Measurements from ENCODE around the gene KLHL10. TPM values are rescaled to one million over a fixed set of nuclear protein-coding genes. Genes with fewer than 3 reads are reported as not detected.

The KLHL10 gene
- total and polyA plus RNA-seq, 9 of the 15 experiments (the other 6 are each of a cell fraction or from before 2014, with no cell fraction given), result 0.06 to 0.56 (median 0.12) TPM; not detected in 5

DNA sequence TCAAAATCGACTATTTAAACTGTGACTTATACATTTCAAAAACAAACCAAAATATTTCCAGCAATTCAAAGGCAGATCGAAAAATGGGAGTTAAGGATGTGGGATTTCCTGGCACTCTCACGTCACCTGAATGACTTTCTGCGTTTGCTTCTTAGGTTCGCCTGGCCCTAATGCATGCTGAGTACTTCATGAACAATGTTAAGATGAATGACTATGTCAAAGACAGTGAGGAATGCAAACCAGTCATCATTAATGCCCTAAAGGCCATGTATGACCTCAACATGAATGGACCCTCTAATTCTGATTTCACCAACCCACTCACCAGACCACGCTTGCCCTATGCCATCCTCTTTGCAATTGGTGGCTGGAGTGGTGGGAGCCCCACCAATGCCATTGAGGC, 7.3 kb downstream of the KLHL10 start (continued):
- no peak for TF ChIP-seq ZNF197 (CRISPR knock-in tag; IDR thresholded peaks at IDR 0.05; ENCODE audit: low read depth)

DNA sequence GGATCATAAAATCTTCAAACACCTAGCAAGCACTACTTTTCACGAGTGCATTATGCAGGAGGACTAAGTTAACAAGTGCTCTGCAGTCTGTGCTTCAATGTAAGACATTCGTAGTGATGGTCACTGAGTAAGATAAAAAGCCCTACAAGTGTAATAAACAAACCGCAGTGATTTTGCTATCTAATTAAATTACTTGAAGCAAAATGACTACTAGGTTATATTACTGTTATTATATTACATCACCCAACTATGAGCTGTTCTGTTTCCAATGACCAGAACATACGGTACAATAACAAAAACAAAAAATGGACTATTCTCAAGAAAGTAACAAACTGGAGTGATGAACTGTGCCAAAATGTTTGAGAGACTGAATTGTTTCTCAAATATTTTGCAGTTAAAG, 11.2 kb downstream of the KLHL10 start:
- ChIA-PET CTCF (ENCODE audit: low intra/inter-chr PET ratio) (no interaction called here), POLR2A (interaction anchor here (1.0 to 1.7 kb wide), 3 partner anchors 12 to 832 kb away, joined by 3 to 10 read pairs (median 8); partner anchors contain the start of gene KLHL11)
- 88% methylated on average over 4 of the region's 4 CpGs for WGBS (ENCODE audit: insufficient coverage, low coverage, missing lambda C conversion rate)
- intact Hi-C loops (cut with micrococcal nuclease) (no loop called here), in situ Hi-C loops (cut with MboI) (no loop called here)
- Histone ChIP-seq H3K4me1 (replicated peaks in 1 of 2; ENCODE audit: control insufficient read depth in 2 of 2, insufficient read depth in 2 of 2, low read length in 2 of 2) (no peaks in the 10 kb centered on the region), H3K4me2 (ENCODE audit: insufficient read depth, low read length) (no peak overlapping the region), H3K9me1 (ENCODE audit: control insufficient read depth, insufficient read depth, low read length) (no peaks in the 10 kb centered on the region), H3K9me3 (replicated peaks; ENCODE audit: control insufficient read depth, insufficient read depth, low read depth, low read length) (no peaks in the 10 kb centered on the region), H3K27ac (ENCODE audit: extremely low read depth, low read depth, low read length) (no peak overlapping the region), H4K20me1 (replicated peaks; ENCODE audit: control insufficient read depth, insufficient read depth, low read length) (no peaks in the 10 kb centered on the region), H2AFZ (ENCODE audit: low read depth, low read length) (no peak overlapping the region), H3K9ac (ENCODE audit: insufficient read depth in 1 of 2, low read depth in 2 of 2, low read length in 2 of 2) (no peak overlapping the region), H3K27me3 (ENCODE audit: control insufficient read depth in 2 of 2, insufficient read depth in 2 of 2, low read length in 2 of 2) (no peaks in the 10 kb centered on the region), H3K36me3 (ENCODE audit: control insufficient read depth, insufficient read depth, low read length) (peaks cover 22% of the 10 kb centered on the region; the same call in 2 of the 3 replicates), H3K4me3 (no peak overlapping the region), H3K79me2 (ENCODE audit: control insufficient read depth, insufficient read depth, low read length) (peaks cover 28% of the 10 kb centered on the region)
- ATAC-seq (no peak), FAIRE-seq (no peak), DNase-seq (ENCODE audit: extremely low read depth in 1 of 4, low spot score in 3 of 4) (no peak)
- no peak for TF ChIP-seq NUFIP1 (IDR thresholded peaks at IDR 0.05; ENCODE audit: partially characterized antibody)
- no peak for TF ChIP-seq ZNF324 (CRISPR knock-in tag; IDR thresholded peaks at IDR 0.05)
- no peak for TF ChIP-seq NR1H2 (CRISPR knock-in tag; IDR thresholded peaks at IDR 0.05)
- no peak for TF ChIP-seq HLTF (IDR thresholded peaks at IDR 0.05)
- no peak for TF ChIP-seq CSDE1 (IDR thresholded peaks at IDR 0.05)
- no peak for TF ChIP-seq NCOA2 (IDR thresholded peaks at IDR 0.05; ENCODE audit: partially characterized antibody in 2 of 2)
- TF ChIP-seq PHF8 (IDR thresholded peaks at IDR 0.05; ENCODE audit: borderline replicate concordance, low read length), result no peak
- no peak for TF ChIP-seq JUN (IDR thresholded peaks at IDR 0.05; ENCODE audit: borderline replicate concordance, low read depth, low read length)
- TF ChIP-seq JUN (CRISPR knock-in tag; IDR thresholded peaks at IDR 0.05; ENCODE audit: borderline replicate concordance), result no peak
- no peak for TF ChIP-seq NR2C2 (CRISPR knock-in tag; IDR thresholded peaks at IDR 0.05)
- no peak for TF ChIP-seq NR2C2 (tag; IDR thresholded peaks at IDR 0.05)
- no peak for TF ChIP-seq ZNF398 (CRISPR knock-in tag; IDR thresholded peaks at IDR 0.05)
- no peak for TF ChIP-seq PHB2 (IDR thresholded peaks at IDR 0.05; ENCODE audit: low read depth)
- TF ChIP-seq ZNF77 (CRISPR knock-in tag; IDR thresholded peaks at IDR 0.05), result no peak
- no TSS peak for BruUV-seq (replicated peaks)

Measured in K562 (cell line).